Effector memory CD4-positive, alpha-beta T cell (primary cell): ENCODE results near the gene FER1L5.
"Not testable (repeated sequence)": the region's sequence is repeated elsewhere in the genome, so short reads cannot be mapped to it uniquely, and the experiment has no call there.

Source experiments
- DNase-seq, 3 donors: peaks; one replicate each; pipeline ENCODE4 v3.0.0-alpha.2; 2020
- H3K27ac ChIP-seq: 2 replicates; pipeline ENCODE4 v1.7.0; 2013; ENCODE audit warnings: mild to moderate bottlenecking, low read length, moderate library complexity; ENCODE audit not compliant: insufficient read depth, poor library complexity, severe bottlenecking
- H3K27me3 ChIP-seq: replicated peaks from 2 replicates; pipeline ENCODE4 v1.7.0; 2013; ENCODE audit warnings: mild to moderate bottlenecking, low read length; ENCODE audit not compliant: insufficient read depth, control insufficient read depth, poor library complexity, severe bottlenecking
- H3K36me3 ChIP-seq: 2 replicates; pipeline ENCODE4 v1.7.0; 2013; ENCODE audit warnings: mild to moderate bottlenecking, low read length, moderate library complexity; ENCODE audit not compliant: control insufficient read depth, insufficient read depth
- H3K4me1 ChIP-seq: 2 replicates; pipeline ENCODE4 v1.7.0; 2013; ENCODE audit warnings: low read length, mild to moderate bottlenecking; ENCODE audit not compliant: control insufficient read depth, insufficient read depth, poor library complexity, severe bottlenecking
- H3K4me3 ChIP-seq: 2 replicates; pipeline ENCODE4 v1.7.0; 2013; ENCODE audit warnings: low read length, low read depth, mild to moderate bottlenecking; ENCODE audit not compliant: insufficient read depth, poor library complexity, severe bottlenecking
- H3K9me3 ChIP-seq: 2 replicates; pipeline ENCODE4 v1.7.0; 2013; ENCODE audit warnings: mild to moderate bottlenecking, low read length, moderate library complexity; ENCODE audit not compliant: control insufficient read depth

The FER1L5 gene

DNA sequence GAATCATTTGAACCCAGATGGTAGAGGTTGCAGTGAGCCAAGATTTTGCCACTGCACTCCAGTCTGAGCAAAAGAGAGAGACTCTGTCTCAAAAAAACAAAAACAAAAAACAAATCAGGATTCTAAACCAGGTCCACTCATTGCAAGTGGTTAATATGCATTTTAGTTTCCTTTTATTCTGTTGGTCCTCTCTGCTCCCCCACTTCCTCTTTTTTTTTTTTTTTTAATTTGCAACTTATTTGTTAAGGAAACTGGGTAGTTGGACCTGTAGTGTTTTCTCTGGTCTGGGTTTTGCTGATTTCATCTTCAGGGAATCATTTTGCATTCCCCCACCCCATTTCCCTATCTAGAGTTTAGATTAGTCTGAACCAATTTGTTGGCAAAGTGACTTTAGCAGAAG, 14.0 kb downstream of the FER1L5 start:
- Histone ChIP-seq H3K27me3 (no peaks in the 10 kb centered on the region), H3K27ac (no peak overlapping the region), H3K9me3 (no peaks in the 10 kb centered on the region), H3K4me3 (no peak overlapping the region), H3K4me1 (no peaks in the 10 kb centered on the region), H3K36me3 (no peaks in the 10 kb centered on the region)
- DNase-seq, result no peak

DNA sequence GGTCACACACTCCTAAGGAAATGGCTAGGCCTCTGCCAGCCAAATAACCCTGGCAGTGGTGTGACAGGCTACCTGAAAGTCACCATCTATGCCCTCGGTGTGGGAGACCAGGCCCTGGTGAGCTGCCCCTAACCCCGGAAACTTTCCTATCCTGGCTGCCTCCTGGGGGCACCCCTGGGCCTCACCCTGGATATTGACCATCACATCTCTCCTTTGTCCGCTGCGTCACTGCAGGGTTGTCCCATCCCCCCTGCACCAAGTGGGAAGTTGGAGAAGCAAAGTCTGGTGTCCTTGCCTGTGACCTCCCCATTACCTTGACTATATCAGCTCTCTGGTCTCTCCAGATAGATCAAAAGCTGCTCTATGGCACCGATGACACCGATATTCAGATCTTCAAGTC, 18.8 kb downstream of the FER1L5 start:
- no peak overlapping the region for H3K4me3 ChIP-seq
- H3K27ac ChIP-seq, result no peak overlapping the region
- no peaks in the 10 kb centered on the region for H3K36me3 ChIP-seq
- H3K9me3 ChIP-seq, result no peaks in the 10 kb centered on the region
- no peaks in the 10 kb centered on the region for H3K27me3 ChIP-seq
- no peaks in the 10 kb centered on the region for H3K4me1 ChIP-seq
- DNase-seq, result no peak

DNA sequence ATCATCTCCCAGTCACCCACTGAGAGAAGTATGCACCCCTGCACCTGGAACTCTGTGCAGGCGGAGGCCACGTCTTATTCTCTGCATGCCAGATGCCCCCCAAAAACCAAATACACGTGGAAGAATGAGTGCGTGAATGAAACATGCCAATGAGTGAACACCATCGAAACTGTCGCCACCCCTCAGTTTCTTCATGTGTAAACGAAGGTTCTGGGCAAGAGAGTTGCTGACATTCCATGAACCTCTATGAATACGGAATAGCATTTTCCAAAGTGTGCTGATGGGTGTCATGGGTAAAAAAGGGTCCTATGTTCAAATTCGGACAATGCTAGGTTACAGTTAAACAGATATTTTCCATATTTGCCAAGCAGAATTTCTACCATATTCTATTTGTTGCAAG, 19.8 kb downstream of the FER1L5 start:
- H3K36me3 ChIP-seq, result no peaks in the 10 kb centered on the region
- no peak for DNase-seq
- no peak overlapping the region for H3K27ac ChIP-seq
- H3K27me3 ChIP-seq, result no peaks in the 10 kb centered on the region
- H3K4me1 ChIP-seq, result no peaks in the 10 kb centered on the region
- no peak overlapping the region for H3K4me3 ChIP-seq
- no peaks in the 10 kb centered on the region for H3K9me3 ChIP-seq

DNA sequence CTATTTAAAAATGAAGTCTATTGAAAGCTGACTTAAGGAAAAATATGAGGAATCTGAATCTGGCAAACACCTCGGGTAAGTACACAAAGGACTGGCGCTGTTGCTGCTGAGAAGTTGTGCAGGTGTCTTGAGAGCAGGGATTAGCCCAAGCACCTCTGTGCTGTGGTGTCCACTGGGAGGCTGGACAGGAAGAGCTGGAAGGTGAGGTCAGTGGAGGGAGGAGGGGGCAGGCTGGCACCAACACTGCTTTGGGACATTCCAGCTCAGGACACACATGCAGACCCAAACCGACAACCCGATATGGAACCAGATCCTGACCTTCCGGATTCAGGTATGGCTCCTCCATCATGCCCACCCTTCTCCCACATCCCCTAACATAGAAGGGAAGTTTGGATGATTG, 20.6 kb downstream of the FER1L5 start:
- no peaks in the 10 kb centered on the region for H3K36me3 ChIP-seq
- no peak for DNase-seq
- H3K27ac ChIP-seq, result no peak overlapping the region
- H3K4me3 ChIP-seq, result no peak overlapping the region
- no peaks in the 10 kb centered on the region for H3K9me3 ChIP-seq
- no peaks in the 10 kb centered on the region for H3K27me3 ChIP-seq
- no peaks in the 10 kb centered on the region for H3K4me1 ChIP-seq

DNA sequence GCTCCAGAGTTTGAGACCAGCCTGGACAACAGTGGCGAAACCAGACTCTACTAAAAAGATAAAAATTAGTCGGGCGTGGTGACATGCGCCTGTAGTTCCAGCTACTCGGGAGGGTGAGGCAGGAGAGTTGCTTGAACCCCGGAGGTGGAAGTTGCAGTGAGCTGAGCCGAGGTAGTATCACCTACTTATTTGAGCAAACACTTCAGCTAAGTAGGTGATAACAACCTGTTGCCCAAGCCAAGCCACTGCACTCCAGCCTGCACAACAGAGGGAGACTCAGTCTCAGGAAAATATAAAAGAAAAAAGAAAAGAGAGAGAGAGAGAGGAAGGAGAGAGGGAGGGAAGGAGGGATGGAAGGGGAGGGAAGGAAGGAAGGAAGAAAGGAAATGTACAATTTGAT, 21.3 kb downstream of the FER1L5 start:
- no peak overlapping the region for H3K4me3 ChIP-seq
- DNase-seq, result no peak
- H3K4me1 ChIP-seq, result no peaks in the 10 kb centered on the region
- H3K27ac ChIP-seq, result no peak overlapping the region
- no peaks in the 10 kb centered on the region for H3K27me3 ChIP-seq
- H3K36me3 ChIP-seq, result no peaks in the 10 kb centered on the region
- no peaks in the 10 kb centered on the region for H3K9me3 ChIP-seq

DNA sequence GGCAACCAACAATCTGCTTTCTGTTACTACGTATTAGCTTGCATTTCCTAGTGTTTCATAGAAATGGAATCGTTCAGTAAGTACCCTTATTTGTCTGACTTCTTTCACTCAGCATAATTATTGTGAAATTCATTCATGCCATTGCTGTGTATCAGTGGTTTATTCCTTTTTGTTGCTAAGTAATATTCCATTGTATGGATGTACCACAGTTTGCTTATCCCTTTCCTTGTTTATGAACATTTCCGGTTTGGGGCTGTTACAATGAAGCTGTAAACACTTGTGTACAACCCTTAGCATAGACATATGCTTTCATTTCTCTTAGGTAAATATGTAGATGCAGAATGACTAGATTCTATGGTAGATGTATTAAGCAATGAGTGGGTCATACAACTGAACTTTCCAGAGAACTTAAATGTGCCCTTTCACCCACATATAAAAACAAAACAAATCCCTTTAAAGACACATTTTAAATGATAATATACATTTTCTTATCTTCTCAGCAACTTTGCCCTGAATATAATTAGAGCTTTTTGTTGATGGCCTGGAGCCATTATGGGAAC, 21.9 kb downstream of the FER1L5 start:
- no peaks in the 10 kb centered on the region for H3K27me3 ChIP-seq
- no peaks in the 10 kb centered on the region for H3K36me3 ChIP-seq
- H3K4me1 ChIP-seq, result no peaks in the 10 kb centered on the region
- no peak overlapping the region for H3K27ac ChIP-seq
- H3K4me3 ChIP-seq, result no peak overlapping the region
- H3K9me3 ChIP-seq, result no peaks in the 10 kb centered on the region
- DNase-seq, result no peak

DNA sequence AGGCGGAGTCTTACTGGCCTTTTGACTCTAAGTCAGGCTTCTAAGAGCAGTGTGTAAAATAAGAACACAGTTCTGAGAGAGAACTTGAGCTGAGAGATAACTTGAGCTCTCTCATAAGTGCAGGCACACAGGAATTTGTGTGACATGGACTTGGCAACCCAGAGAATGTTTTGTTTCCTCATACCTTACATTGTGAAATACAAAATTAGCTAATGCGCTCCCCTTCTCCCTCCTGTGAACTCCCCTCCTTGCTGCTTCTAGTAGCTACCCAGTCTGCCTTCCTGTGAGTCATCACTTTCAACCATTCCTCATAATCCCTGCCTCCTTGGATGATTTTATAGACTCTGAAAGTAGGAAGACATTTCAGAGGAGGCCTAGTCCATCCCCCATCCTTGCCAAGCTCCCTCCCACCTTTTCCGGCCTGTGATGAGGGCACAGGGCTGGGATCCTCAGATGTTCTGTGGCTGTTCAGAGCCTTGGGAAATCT, 22.6 kb downstream of the FER1L5 start:
- no peak overlapping the region for H3K4me3 ChIP-seq
- no peak overlapping the region for H3K27ac ChIP-seq
- no peak for DNase-seq

DNA sequence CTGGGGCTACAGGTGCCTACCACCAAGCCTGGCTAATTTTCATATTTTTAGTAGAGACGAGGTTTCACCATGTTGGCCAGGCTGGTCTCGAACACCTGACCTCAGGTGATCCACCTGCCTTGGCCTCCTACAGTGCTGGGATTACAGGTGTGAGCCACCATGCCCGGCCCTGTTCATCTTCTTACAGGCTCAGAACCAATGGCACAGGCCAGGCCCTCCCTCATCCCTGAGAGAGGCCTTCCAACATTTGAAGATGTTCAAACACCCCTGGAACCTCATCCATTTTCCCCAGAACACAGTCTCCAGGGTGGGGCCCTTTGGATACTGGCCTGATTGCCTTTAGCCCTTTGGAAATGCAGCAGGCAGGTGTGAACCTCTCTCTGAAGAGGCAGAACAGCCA, 23.2 kb downstream of the FER1L5 start:
- not testable (repeated sequence) for H3K4me1 ChIP-seq, H3K9me3 ChIP-seq, H3K36me3 ChIP-seq, DNase-seq, H3K27me3 ChIP-seq, H3K27ac ChIP-seq, H3K4me3 ChIP-seq

More for the DNA sequence above, 22.6 kb downstream of the FER1L5 start:
- Histone ChIP-seq H3K4me1 (no peaks in the 10 kb centered on the region), H3K27me3 (no peaks in the 10 kb centered on the region), H3K9me3 (no peaks in the 10 kb centered on the region), H3K36me3 (no peaks in the 10 kb centered on the region)

DNA sequence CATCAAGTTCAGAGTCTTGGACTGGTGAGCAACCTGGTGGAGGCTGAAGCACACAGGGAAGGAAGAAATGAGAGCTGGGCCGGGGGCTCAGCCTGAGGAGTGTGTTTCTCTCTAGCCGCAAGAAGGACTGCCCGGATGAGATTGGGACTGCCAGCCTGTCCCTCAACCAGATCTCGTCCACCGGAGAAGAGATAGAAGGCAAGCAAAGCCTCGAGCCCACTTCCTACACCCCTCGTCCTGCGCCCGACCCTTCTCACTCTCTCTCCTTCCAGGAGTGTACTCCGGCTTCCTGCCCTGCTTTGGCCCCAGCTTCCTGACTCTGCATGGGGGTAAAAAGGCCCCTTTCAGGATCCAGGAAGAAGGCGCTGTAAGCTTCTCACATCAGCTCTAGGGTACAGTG, 26.2 kb downstream of the FER1L5 start:
- no peaks in the 10 kb centered on the region for H3K27me3 ChIP-seq
- no peak overlapping the region for H3K4me3 ChIP-seq
- H3K27ac ChIP-seq, result no peak overlapping the region
- no peaks in the 10 kb centered on the region for H3K4me1 ChIP-seq
- no peak for DNase-seq
- no peaks in the 10 kb centered on the region for H3K9me3 ChIP-seq
- no peaks in the 10 kb centered on the region for H3K36me3 ChIP-seq

DNA sequence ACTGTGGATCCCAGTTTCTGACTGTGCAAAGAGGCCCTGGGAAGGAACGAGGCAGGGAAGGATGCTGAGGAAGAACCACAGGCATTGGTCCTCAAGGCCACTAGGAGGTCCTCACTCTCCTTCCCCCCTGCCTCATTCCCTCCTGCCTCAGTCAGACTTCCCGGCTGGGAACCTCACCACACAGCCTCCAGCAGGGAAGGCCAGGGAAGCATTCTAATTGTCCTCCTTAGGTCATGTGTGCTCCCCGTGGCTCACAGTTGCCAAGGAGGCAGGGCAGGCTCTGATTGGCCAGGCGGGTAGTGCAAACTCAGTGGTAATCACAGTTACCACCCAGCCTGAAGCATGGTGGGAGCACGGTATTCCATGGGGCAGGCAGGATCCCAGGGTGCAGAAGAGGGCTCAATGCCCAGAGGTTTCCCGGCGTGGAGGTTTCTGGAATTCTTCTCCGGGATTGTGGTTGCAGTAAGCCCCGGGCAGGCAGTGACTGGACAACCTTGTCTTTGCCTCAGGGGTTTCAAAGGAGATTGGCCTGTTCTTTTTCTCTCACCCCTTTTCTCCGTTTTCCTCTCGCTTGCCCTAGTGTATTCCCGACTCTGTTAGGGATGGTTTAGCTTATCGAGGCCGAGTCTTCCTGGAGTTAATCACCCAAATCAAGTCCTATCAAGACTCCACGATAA, 27.1 kb downstream of the FER1L5 start:
- H3K9me3 ChIP-seq, result no peaks in the 10 kb centered on the region
- H3K4me1 ChIP-seq, result no peaks in the 10 kb centered on the region
- no peak for DNase-seq
- no peaks in the 10 kb centered on the region for H3K27me3 ChIP-seq
- no peaks in the 10 kb centered on the region for H3K36me3 ChIP-seq
- H3K4me3 ChIP-seq, result no peak overlapping the region
- H3K27ac ChIP-seq, result no peak overlapping the region
